Measurements from ENCODE around the gene SUGCT.

Gene SUGCT

DNA sequence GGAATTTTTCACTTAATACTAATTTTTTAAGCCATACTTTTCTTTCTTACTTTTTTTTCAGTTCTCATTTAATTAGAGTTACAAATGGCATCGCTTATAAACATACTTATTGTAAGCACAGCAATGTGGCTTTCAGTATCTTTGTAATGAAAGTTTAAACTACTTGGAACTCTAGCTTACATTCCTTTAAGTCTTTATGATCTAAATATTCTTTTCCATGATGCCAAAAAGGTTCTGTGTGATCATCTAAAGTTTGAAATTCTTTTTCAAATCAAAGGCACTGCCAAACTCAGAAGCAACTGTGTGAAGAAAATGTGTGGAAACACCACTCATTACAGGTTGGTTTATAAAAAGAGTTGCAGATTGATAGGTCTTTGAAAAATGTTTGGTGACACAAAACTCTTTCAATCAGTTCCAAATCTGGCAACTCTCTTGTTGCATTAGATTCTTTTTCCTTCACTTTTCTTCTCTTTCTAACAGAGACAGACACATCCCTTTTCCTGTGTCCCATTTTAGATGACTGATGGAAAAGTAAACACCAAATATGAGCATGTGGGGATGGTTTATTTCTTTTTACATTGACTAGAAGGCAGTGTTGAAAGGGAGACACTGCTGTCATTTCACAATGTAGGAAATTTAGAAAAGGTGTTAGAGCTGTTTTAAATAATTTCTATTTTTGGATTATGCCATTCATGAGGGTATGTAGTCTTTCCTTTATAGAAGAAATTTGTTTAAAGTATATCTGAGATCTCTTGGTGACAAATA lies 392.3 kb downstream of the SUGCT start:
- no peak for TF ChIP-seq TAF1 (IDR thresholded peaks at IDR 0.05; ENCODE audit: low read depth, low read length)
- no peak for TF ChIP-seq SPI1 (IDR thresholded peaks at IDR 0.05; ENCODE audit: low read depth, low read length)
- no peak for DNase-seq (ENCODE audit: insufficient read length, low spot score)
- no peak for FAIRE-seq

DNA sequence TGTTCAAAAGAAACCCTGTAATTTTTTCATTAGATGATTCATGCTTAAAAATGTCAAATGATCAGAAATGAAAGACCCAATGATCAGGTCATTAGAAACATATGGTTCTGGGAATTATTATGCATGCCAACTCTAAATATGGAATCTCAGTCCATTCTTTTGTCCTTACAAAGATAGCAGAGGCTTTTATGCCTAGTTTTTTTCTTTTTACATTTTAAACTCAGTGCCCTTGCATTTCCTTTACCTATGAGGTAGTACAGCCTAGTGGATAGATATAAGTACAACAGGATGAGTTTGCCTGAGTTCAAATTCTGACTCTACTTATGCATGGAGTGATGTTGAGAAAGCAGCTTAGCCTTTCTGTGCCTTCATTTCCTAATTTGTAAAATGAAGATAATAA lies 392.9 kb downstream of the SUGCT start:
- TF ChIP-seq POU2F2 (IDR thresholded peaks at IDR 0.05; ENCODE audit: low read depth, low read length): no peak
- no peak for TF ChIP-seq PAX5 (IDR thresholded peaks at IDR 0.05; ENCODE audit: insufficient read depth, low read length, severe bottlenecking)
- TF ChIP-seq SPI1 (IDR thresholded peaks at IDR 0.05; ENCODE audit: low read depth, low read length): no peak
- TF ChIP-seq TAF1 (IDR thresholded peaks at IDR 0.05; ENCODE audit: low read depth, low read length): no peak
- no peak for TF ChIP-seq POLR2A (IDR thresholded peaks at IDR 0.05; ENCODE audit: low read depth, low read length)
- no peak for FAIRE-seq
- no peak for DNase-seq (ENCODE audit: insufficient read length, low spot score)

DNA sequence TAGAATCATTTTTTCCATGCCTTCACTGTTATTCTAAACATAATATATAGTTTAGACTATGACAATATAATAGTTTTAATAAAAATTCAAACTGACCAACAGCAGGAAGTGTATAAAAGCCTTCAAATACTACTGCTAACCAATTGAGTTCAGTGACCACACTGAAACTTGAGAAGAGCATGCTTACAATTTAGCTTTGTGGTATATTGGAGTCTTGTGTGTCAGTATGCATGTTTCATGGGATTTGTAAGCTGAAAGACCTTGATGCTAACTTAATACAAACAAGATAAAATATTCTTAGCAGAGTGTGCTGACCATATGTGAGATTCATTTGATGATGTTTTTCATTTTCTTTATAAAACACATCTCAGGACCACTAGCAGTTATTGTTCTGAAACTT lies 395.5 kb downstream of the SUGCT start:
- TF ChIP-seq PAX5 (IDR thresholded peaks at IDR 0.05; ENCODE audit: insufficient read depth, low read length, severe bottlenecking) (no peak), POLR2AphosphoS5 (IDR thresholded peaks at IDR 0.05; ENCODE audit: low read depth, low read length) (no peak), POU2F2 (IDR thresholded peaks at IDR 0.05; ENCODE audit: low read depth, low read length) (no peak)
- FAIRE-seq: no peak
- no peak for DNase-seq (ENCODE audit: insufficient read length, low spot score)

DNA sequence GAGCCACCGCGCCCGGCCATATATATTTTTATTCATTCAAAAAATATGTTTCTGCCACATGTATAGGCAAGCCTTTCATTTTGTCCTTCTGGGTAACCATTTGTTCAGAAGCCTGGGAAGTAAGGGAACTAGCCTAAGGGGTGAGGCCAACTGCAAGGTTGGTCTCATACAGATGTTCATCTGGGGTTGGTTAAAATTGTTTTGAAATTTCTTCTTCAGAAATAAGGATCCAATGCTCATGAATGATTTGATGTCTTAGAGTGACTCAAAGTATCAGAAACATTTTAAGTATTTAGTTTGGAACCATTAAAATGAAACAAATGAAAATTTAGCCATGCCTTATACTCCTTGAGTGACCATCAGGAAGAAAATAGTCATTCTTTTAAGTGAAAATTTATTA lies 397.2 kb downstream of the SUGCT start:
- DNase-seq (ENCODE audit: insufficient read length, low spot score) (no peak), FAIRE-seq (no peak)
- TF ChIP-seq POLR2A (IDR thresholded peaks at IDR 0.05; ENCODE audit: low read depth, low read length) (no peak), PAX5 (IDR thresholded peaks at IDR 0.05; ENCODE audit: insufficient read depth, low read length, severe bottlenecking) (no peak), SPI1 (IDR thresholded peaks at IDR 0.05; ENCODE audit: low read depth, low read length) (no peak), POLR2AphosphoS5 (IDR thresholded peaks at IDR 0.05; ENCODE audit: low read depth, low read length) (no peak), TAF1 (IDR thresholded peaks at IDR 0.05; ENCODE audit: low read depth, low read length) (no peak), POU2F2 (IDR thresholded peaks at IDR 0.05; ENCODE audit: low read depth, low read length) (no peak)

DNA sequence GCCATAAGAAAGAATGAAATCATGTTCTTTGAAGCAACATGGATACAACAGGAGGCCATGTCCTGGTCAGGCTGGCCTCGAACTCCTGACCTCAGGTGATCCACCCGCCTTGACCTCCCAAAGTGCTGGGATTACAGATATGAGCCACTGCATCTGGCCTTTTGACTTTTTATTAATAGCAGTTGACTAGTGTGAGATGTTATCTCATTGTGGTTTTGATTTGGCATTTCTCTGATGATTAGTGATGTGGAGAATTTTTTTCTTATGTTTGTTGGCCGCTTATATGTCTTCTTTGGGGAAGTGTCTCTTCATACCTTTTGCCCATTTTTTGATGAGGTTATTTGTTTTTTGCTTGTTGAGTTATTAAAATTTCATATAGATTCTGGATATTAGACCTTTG lies 400.9 kb downstream of the SUGCT start:
- FAIRE-seq (no peak), DNase-seq (ENCODE audit: insufficient read length, low spot score) (no peak)
- TF ChIP-seq POLR2A (IDR thresholded peaks at IDR 0.05; ENCODE audit: low read depth, low read length) (no peak), SPI1 (IDR thresholded peaks at IDR 0.05; ENCODE audit: low read depth, low read length) (no peak), POU2F2 (IDR thresholded peaks at IDR 0.05; ENCODE audit: low read depth, low read length) (no peak), PAX5 (IDR thresholded peaks at IDR 0.05; ENCODE audit: insufficient read depth, low read length, severe bottlenecking) (no peak), TAF1 (IDR thresholded peaks at IDR 0.05; ENCODE audit: low read depth, low read length) (no peak), POLR2AphosphoS5 (IDR thresholded peaks at IDR 0.05; ENCODE audit: low read depth, low read length) (no peak)

DNA sequence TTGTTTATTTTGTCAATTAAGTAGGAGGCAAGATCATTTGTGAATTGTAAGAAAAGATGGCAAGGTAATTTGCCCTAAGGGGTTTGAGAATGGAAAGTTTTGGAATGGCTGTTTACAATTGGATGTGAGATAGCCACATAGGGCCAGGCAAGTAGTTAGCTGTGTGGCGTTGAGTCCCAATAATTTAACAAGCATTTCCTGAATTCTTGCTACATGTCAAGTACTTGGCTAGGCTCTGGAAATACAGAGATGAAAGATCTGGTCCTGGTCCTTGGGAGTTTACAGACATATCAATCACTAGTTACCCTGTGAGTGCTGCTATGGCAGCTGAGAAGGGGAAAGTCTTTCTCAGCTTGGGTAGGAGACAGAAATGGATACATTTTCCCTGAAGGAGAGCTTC lies 401.6 kb downstream of the SUGCT start:
- FAIRE-seq (no peak), DNase-seq (ENCODE audit: insufficient read length, low spot score) (no peak)
- TF ChIP-seq POLR2A (IDR thresholded peaks at IDR 0.05; ENCODE audit: low read depth, low read length): no peak
- no peak for TF ChIP-seq SPI1 (IDR thresholded peaks at IDR 0.05; ENCODE audit: low read depth, low read length)
- TF ChIP-seq TAF1 (IDR thresholded peaks at IDR 0.05; ENCODE audit: low read depth, low read length): no peak
- no peak for TF ChIP-seq PAX5 (IDR thresholded peaks at IDR 0.05; ENCODE audit: insufficient read depth, low read length, severe bottlenecking)
- TF ChIP-seq POLR2AphosphoS5 (IDR thresholded peaks at IDR 0.05; ENCODE audit: low read depth, low read length): no peak
- TF ChIP-seq POU2F2 (IDR thresholded peaks at IDR 0.05; ENCODE audit: low read depth, low read length): no peak

DNA sequence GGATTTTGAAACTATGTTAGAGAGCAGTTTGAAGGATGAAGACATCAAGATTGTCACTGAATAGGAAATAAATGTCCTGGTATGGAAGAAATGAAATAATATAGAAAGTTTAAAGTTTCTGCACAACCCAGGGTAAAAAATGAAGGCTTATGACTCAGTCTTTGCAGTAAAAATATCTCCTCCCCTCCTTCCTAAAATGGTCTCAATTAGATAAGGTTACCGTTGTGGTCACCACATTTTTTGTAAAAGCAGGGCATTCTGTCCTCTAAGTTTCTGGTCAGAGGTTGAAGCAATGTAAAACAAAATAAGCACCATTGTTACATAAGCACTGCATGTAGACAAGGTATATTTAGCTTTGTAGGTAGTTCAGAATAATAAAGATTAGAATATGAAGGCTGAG lies 403.5 kb downstream of the SUGCT start:
- FAIRE-seq (no peak), DNase-seq (ENCODE audit: insufficient read length, low spot score) (no peak)
- TF ChIP-seq PAX5 (IDR thresholded peaks at IDR 0.05; ENCODE audit: insufficient read depth, low read length, severe bottlenecking) (no peak), POLR2A (IDR thresholded peaks at IDR 0.05; ENCODE audit: low read depth, low read length) (no peak), TAF1 (IDR thresholded peaks at IDR 0.05; ENCODE audit: low read depth, low read length) (no peak), POLR2AphosphoS5 (IDR thresholded peaks at IDR 0.05; ENCODE audit: low read depth, low read length) (no peak), POU2F2 (IDR thresholded peaks at IDR 0.05; ENCODE audit: low read depth, low read length) (no peak), SPI1 (IDR thresholded peaks at IDR 0.05; ENCODE audit: low read depth, low read length) (no peak)

DNA sequence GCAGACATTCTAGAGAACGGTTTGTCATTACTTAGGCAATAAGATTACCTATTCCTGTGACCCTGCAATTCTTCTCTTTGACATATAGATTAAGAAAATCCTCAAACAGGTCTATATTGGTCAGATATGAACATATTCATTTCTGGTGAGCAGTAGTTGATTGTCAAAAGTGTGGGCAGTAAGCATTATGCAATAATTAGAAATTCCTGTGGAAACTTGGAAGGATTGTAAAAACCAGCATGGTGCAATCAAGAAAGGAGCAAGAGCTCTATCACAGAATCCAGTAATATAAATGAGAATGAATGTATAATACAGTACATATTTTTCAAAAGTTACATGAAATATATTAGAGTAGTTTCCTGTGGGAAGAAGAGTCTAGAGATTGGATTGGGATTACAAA lies 406.5 kb downstream of the SUGCT start:
- FAIRE-seq: no peak
- DNase-seq (ENCODE audit: insufficient read length, low spot score): no peak
- TF ChIP-seq POLR2AphosphoS5 (IDR thresholded peaks at IDR 0.05; ENCODE audit: low read depth, low read length) (no peak), POLR2A (IDR thresholded peaks at IDR 0.05; ENCODE audit: low read depth, low read length) (no peak), SPI1 (IDR thresholded peaks at IDR 0.05; ENCODE audit: low read depth, low read length) (no peak), PAX5 (IDR thresholded peaks at IDR 0.05; ENCODE audit: insufficient read depth, low read length, severe bottlenecking) (no peak), POU2F2 (IDR thresholded peaks at IDR 0.05; ENCODE audit: low read depth, low read length) (no peak), TAF1 (IDR thresholded peaks at IDR 0.05; ENCODE audit: low read depth, low read length) (no peak)

DNA sequence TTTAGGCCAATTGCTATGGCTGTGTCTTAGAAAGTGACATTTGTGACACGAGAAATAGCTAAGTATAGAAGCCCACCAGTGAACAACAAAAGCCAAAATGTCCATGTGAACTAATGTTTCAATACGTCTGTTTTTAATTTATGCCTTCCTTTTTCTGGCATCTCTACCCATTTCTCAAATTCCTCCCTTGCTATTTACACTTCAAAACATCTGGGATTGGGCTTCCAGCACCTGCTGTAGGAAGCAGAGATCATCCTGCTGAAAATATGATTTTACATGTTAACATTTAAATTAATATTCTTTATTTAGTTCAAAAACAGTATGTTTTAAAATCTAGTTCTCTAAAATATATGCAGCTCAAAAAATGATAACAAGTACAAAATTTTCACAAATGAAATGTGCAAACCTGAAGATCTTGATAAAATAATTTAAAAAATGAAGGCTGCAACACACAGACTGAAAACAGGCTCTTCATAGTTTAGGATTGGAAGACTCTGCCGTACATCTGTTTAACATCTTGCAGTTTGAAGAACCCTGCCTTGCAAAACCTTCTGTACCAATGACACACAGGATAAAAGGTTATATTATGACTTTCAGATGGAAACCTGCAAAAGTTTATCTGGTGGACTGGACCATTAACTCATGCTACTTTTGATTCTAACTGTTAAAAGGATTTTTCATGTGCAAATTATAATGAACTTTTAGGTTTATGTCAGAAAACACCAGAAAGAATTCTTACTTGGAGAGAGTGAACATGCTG lies 408.4 kb downstream of the SUGCT start:
- TF ChIP-seq POLR2A (IDR thresholded peaks at IDR 0.05; ENCODE audit: low read depth, low read length) (no peak), TAF1 (IDR thresholded peaks at IDR 0.05; ENCODE audit: low read depth, low read length) (no peak), SPI1 (IDR thresholded peaks at IDR 0.05; ENCODE audit: low read depth, low read length) (no peak), POU2F2 (IDR thresholded peaks at IDR 0.05; ENCODE audit: low read depth, low read length) (no peak), POLR2AphosphoS5 (IDR thresholded peaks at IDR 0.05; ENCODE audit: low read depth, low read length) (no peak), PAX5 (IDR thresholded peaks at IDR 0.05; ENCODE audit: insufficient read depth, low read length, severe bottlenecking) (no peak)
- FAIRE-seq (no peak), DNase-seq (ENCODE audit: insufficient read length, low spot score) (no peak)
